HEK293 (cell line): ENCODE data around the gene CCDC142.

Source experiments
- CTCF ChIA-PET: fragments of 350-600 bp; formaldehyde crosslinking; extraction: SDS; loops from one replicate; lab custom pipeline; 2021; ENCODE audit warnings: antibody characterized with exemption; lab: Yijun Ruan, JAX
- POLR2A ChIA-PET: fragments of 300-600 bp; formaldehyde crosslinking; extraction: SDS; loops from one replicate; lab custom pipeline; 2020; ENCODE audit warnings: antibody characterized with exemption, inconsistent platforms; lab: Yijun Ruan, JAX
- H3K27ac ChIP-seq: fragments of 200-500 bp; sonication (Bioruptor generic); 2 replicates; pipeline ENCODE4 v1.5.1; 2014; ENCODE audit warnings: low read depth, low read length, control low read depth, inconsistent platforms; ENCODE audit errors: extremely low read depth
- H3K36me3 ChIP-seq, 2 experiments: fragments of 200-500 bp in 1 of 2; sonication (Bioruptor generic) in 1 of 2; 1 replicate in 1 of 2; 2 replicates in 1 of 2; pipeline ENCODE4 v1.5.1; 2014 to 2017; ENCODE audit warnings: inconsistent platforms in 2 of 2, low read length in 2 of 2; ENCODE audit not compliant: control insufficient read depth in 2 of 2, insufficient read depth in 1 of 2
- H3K4me1 ChIP-seq: fragments of 200-500 bp; sonication (Bioruptor generic); 2 replicates; pipeline ENCODE4 v1.5.1; 2014; ENCODE audit warnings: mild to moderate bottlenecking, low read length, inconsistent platforms; ENCODE audit not compliant: control insufficient read depth, insufficient read depth
- H3K4me3 ChIP-seq: 2 replicates; pipeline ENCODE4 v1.5.1; 2011; ENCODE audit warnings: low read depth, mild to moderate bottlenecking, control low read depth, low read length, moderate library complexity
- H3K9me3 ChIP-seq: fragments of 200-500 bp; sonication (Bioruptor generic); 2 replicates; pipeline ENCODE4 v1.5.1; 2014; ENCODE audit warnings: low read depth, low read length, inconsistent platforms; ENCODE audit not compliant: control insufficient read depth, insufficient read depth
- GLIS1 ChIP-seq: fragments of 450-650 bp; formaldehyde crosslinking; IDR thresholded peaks from 2 replicates; pipeline ENCODE4 v1.5.1; 2016; ENCODE audit warnings: missing biosample characterization, missing genetic modification characterization
- GLIS2 ChIP-seq: fragments of 450-650 bp; formaldehyde crosslinking; IDR thresholded peaks from 2 replicates; pipeline ENCODE4 v1.5.1; 2016; ENCODE audit warnings: missing biosample characterization, missing genetic modification characterization
- HIC1 ChIP-seq: fragments of 450-650 bp; formaldehyde crosslinking; IDR thresholded peaks from 2 replicates; pipeline ENCODE4 v1.5.1; 2016; ENCODE audit warnings: missing biosample characterization, missing genetic modification characterization
- KLF7 ChIP-seq: fragments of 450-650 bp; formaldehyde crosslinking; IDR thresholded peaks from 2 replicates; pipeline ENCODE4 v1.5.1; 2016; ENCODE audit warnings: missing biosample characterization, missing genetic modification characterization, borderline replicate concordance
- KLF9 ChIP-seq: fragments of 450-650 bp; formaldehyde crosslinking; IDR thresholded peaks from 2 replicates; pipeline ENCODE4 v1.5.1; 2016; ENCODE audit warnings: missing biosample characterization, missing genetic modification characterization, low read depth
- PATZ1 ChIP-seq: fragments of 450-650 bp; formaldehyde crosslinking; IDR thresholded peaks from 2 replicates; pipeline ENCODE4 v1.5.1; 2016; ENCODE audit warnings: missing biosample characterization, missing genetic modification characterization
- ZEB2 ChIP-seq: fragments of 450-650 bp; formaldehyde crosslinking; IDR thresholded peaks from 2 replicates; pipeline ENCODE4 v1.5.1; 2016; ENCODE audit warnings: missing biosample characterization, missing genetic modification characterization
- ZNF10 ChIP-seq: fragments of 450-650 bp; formaldehyde crosslinking; IDR thresholded peaks from 2 replicates; pipeline ENCODE4 v1.5.1; 2017; ENCODE audit warnings: missing biosample characterization, missing genetic modification characterization
- ZNF146 ChIP-seq: fragments of 450-650 bp; formaldehyde crosslinking; IDR thresholded peaks from 2 replicates; pipeline ENCODE4 v1.5.1; 2016; ENCODE audit warnings: missing biosample characterization, missing genetic modification characterization
- ZNF16 ChIP-seq: fragments of 450-650 bp; formaldehyde crosslinking; IDR thresholded peaks from 2 replicates; pipeline ENCODE4 v1.5.1; 2016; ENCODE audit warnings: low read depth, missing biosample characterization, missing genetic modification characterization
- ZNF175 ChIP-seq: fragments of 450-650 bp; formaldehyde crosslinking; IDR thresholded peaks from 2 replicates; pipeline ENCODE4 v1.5.1; 2016; ENCODE audit warnings: missing biosample characterization, missing genetic modification characterization
- ZNF18 ChIP-seq: fragments of 450-650 bp; formaldehyde crosslinking; IDR thresholded peaks from 2 replicates; pipeline ENCODE4 v1.5.1; 2016; ENCODE audit warnings: missing biosample characterization, missing genetic modification characterization
- ZNF184 ChIP-seq: fragments of 450-650 bp; IDR thresholded peaks from 2 replicates; pipeline ENCODE4 v1.5.1; 2018; ENCODE audit warnings: missing biosample characterization, mild to moderate bottlenecking, missing genetic modification characterization
- ZNF24 ChIP-seq: fragments of 450-650 bp; formaldehyde crosslinking; IDR thresholded peaks from 2 replicates; pipeline ENCODE4 v1.5.1; 2016; ENCODE audit warnings: missing biosample characterization, missing genetic modification characterization
- ZNF335 ChIP-seq: fragments of 450-650 bp; formaldehyde crosslinking; conservative IDR thresholded peaks from 2 replicates; pipeline ENCODE4 v1.5.1; 2016; ENCODE audit warnings: missing biosample characterization, missing genetic modification characterization
- ZNF341 ChIP-seq: fragments of 450-650 bp; formaldehyde crosslinking; IDR thresholded peaks from 2 replicates; pipeline ENCODE4; 2016; ENCODE audit warnings: low read depth, missing biosample characterization, missing genetic modification characterization
- ZNF350 ChIP-seq: fragments of 450-650 bp; formaldehyde crosslinking; IDR thresholded peaks from 2 replicates; pipeline ENCODE4 v1.5.0; 2017; ENCODE audit warnings: missing biosample characterization, mild to moderate bottlenecking, missing genetic modification characterization
- ZNF580 ChIP-seq: fragments of 450-650 bp; formaldehyde crosslinking; IDR thresholded peaks from 2 replicates; pipeline ENCODE4 v1.5.1; 2016; ENCODE audit warnings: missing biosample characterization, missing genetic modification characterization
- ZNF600 ChIP-seq: fragments of 450-650 bp; formaldehyde crosslinking; IDR thresholded peaks from 2 replicates; pipeline ENCODE4 v1.5.1; 2016; ENCODE audit warnings: missing biosample characterization, missing genetic modification characterization
- ZNF610 ChIP-seq: fragments of 450-650 bp; formaldehyde crosslinking; IDR thresholded peaks from 2 replicates; pipeline ENCODE4 v1.5.1; 2016; ENCODE audit warnings: missing biosample characterization, missing genetic modification characterization, borderline replicate concordance
- ZNF660 ChIP-seq: fragments of 450-650 bp; IDR thresholded peaks from 2 replicates; pipeline ENCODE4 v1.5.1; 2018; ENCODE audit warnings: missing biosample characterization, mild to moderate bottlenecking, missing genetic modification characterization
- ZXDB ChIP-seq: fragments of 450-650 bp; formaldehyde crosslinking; IDR thresholded peaks from 2 replicates; pipeline ENCODE4 v1.5.1; 2016; ENCODE audit warnings: missing biosample characterization, missing genetic modification characterization
- TF ChIP-seq, protein P1 (sequence below): fragments of 450-650 bp; formaldehyde crosslinking; IDR thresholded peaks from 2 replicates; pipeline ENCODE4 v1.5.1; 2016; ENCODE audit warnings: missing biosample characterization, missing genetic modification characterization
- TF ChIP-seq, protein P2 (sequence below): fragments of 450-650 bp; formaldehyde crosslinking; IDR thresholded peaks from 2 replicates; pipeline ENCODE4 v1.5.1; 2016; ENCODE audit warnings: missing biosample characterization, missing genetic modification characterization

The CCDC142 gene

GRCh38 chr2:74507926-74508520 lies 25.2 kb upstream of the CCDC142 start:
- H3K36me3 ChIP-seq: peaks cover 4 to 20% of the 10 kb centered on the region in 2 experiments; a peak in 2 of 3 replicates
- H3K4me1 ChIP-seq: peaks cover 4% of the 10 kb centered on the region; the same call in 1 of the 2 replicates
- H3K9me3 ChIP-seq: no peaks in the 10 kb centered on the region
- peak overlapping the region; percentile 96 for H3K27ac ChIP-seq
- H3K4me3 ChIP-seq: peak overlapping the region; percentile 100
- ChIA-PET POLR2A (interaction anchor here (1.7 to 3.3 kb wide), 6 partner anchors 13 to 50 kb away, joined by 4 to 18 read pairs (median 8); partner anchors contain the start of genes AUP1, DQX1, HTRA2 and WBP1), CTCF (interaction anchor here (0.9 kb wide), 1 partner anchor 72 kb away, joined by 4 read pairs; no protein-coding TSS in a partner anchor)
- peak; percentile 40 for TF ChIP-seq HIC1
- TF ChIP-seq ZNF350: no peak
- no peak for TF ChIP-seq KLF7 (tag by site-specific recombination)
- peak; percentile 58 for TF ChIP-seq GLIS2 (tag by site-specific recombination)
- TF ChIP-seq, protein P1, sequence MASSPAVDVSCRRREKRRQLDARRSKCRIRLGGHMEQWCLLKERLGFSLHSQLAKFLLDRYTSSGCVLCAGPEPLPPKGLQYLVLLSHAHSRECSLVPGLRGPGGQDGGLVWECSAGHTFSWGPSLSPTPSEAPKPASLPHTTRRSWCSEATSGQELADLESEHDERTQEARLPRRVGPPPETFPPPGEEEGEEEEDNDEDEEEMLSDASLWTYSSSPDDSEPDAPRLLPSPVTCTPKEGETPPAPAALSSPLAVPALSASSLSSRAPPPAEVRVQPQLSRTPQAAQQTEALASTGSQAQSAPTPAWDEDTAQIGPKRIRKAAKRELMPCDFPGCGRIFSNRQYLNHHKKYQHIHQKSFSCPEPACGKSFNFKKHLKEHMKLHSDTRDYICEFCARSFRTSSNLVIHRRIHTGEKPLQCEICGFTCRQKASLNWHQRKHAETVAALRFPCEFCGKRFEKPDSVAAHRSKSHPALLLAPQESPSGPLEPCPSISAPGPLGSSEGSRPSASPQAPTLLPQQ (tag by site-specific recombination): 0 out of 2 replicates have a peak, but pooled peaks have one; percentile 10
- 0 out of 2 replicates have a peak, but pooled peaks have one; percentile 24 for TF ChIP-seq ZNF660
- TF ChIP-seq ZEB2 (tag by site-specific recombination): peak; percentile 44; the same call in 1 of the 2 replicates
- TF ChIP-seq ZNF16: no peak
- 0 out of 2 replicates have a peak, but pooled peaks have one; percentile 17 for TF ChIP-seq ZNF610
- TF ChIP-seq ZNF600 (tag by site-specific recombination): 0 out of 2 replicates have a peak, but pooled peaks have one; percentile 40
- peak; percentile 78 for TF ChIP-seq PATZ1 (tag by site-specific recombination)
- TF ChIP-seq ZNF18: no peak
- TF ChIP-seq ZNF184 (tag by site-specific recombination): 0 out of 2 replicates have a peak, but pooled peaks have one; percentile 18
- 0 out of 2 replicates have a peak, but pooled peaks have one; percentile 9 for TF ChIP-seq ZNF580 (tag by site-specific recombination)
- TF ChIP-seq, protein P2, sequence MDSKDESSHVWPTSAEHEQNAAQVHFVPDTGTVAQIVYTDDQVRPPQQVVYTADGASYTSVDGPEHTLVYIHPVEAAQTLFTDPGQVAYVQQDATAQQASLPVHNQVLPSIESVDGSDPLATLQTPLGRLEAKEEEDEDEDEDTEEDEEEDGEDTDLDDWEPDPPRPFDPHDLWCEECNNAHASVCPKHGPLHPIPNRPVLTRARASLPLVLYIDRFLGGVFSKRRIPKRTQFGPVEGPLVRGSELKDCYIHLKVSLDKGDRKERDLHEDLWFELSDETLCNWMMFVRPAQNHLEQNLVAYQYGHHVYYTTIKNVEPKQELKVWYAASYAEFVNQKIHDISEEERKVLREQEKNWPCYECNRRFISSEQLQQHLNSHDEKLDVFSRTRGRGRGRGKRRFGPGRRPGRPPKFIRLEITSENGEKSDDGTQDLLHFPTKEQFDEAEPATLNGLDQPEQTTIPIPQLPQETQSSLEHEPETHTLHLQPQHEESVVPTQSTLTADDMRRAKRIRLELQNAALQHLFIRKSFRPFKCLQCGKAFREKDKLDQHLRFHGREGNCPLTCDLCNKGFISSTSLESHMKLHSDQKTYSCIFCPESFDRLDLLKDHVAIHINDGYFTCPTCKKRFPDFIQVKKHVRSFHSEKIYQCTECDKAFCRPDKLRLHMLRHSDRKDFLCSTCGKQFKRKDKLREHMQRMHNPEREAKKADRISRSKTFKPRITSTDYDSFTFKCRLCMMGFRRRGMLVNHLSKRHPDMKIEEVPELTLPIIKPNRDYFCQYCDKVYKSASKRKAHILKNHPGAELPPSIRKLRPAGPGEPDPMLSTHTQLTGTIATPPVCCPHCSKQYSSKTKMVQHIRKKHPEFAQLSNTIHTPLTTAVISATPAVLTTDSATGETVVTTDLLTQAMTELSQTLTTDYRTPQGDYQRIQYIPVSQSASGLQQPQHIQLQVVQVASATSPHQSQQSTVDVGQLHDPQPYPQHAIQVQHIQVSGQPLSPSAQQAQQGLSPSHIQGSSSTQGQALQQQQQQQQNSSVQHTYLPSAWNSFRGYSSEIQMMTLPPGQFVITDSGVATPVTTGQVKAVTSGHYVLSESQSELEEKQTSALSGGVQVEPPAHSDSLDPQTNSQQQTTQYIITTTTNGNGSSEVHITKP: peak; percentile 79
- 0 out of 2 replicates have a peak, but pooled peaks have one; percentile 10 for TF ChIP-seq ZXDB (tag by site-specific recombination)
- peak; percentile 36; the same call in 1 of the 2 replicates for TF ChIP-seq ZNF341 (tag by site-specific recombination)
- no peak for TF ChIP-seq ZNF175 (tag by site-specific recombination)
- 0 out of 2 replicates have a peak, but pooled peaks have one; percentile 17 for TF ChIP-seq ZNF10 (tag by site-specific recombination)
- no peak for TF ChIP-seq ZNF146 (tag by site-specific recombination)
- peak; percentile 85 for TF ChIP-seq GLIS1 (tag by site-specific recombination)
- peak; percentile 81 for TF ChIP-seq ZNF335
- 0 out of 2 replicates have a peak, but pooled peaks have one; percentile 23 for TF ChIP-seq ZNF24 (tag by site-specific recombination)
- TF ChIP-seq KLF9 (tag by site-specific recombination): no peak
